ENCODE measurements around the gene FOXO3B.
"Not testable (repeated sequence)": the region's sequence is repeated elsewhere in the genome, so short reads cannot be mapped to it uniquely, and the experiment has no call there.

- not testable (repeated sequence) for TF ChIP-seq CTCF, EZH2phosphoT487 (IDR thresholded peaks at IDR 0.05; ENCODE audit: low read length)
These were observed 37.5 kb upstream of the FOXO3B start for GRCh38 chr17:18719428-18720110.
